Fibroblast of the aortic adventitia (primary cell): ENCODE data around the gene SCN8A. TPM values are rescaled to one million over a fixed set of nuclear protein-coding genes. Genes with fewer than 3 reads are reported as not detected.
"Not testable (repeated sequence)": the region's sequence is repeated elsewhere in the genome, so short reads cannot be mapped to it uniquely, and the experiment has no call there.

Experiments used
- DNase-seq: peaks from one replicate; pipeline ENCODE4 v3.0.0-alpha.2; 2010; ENCODE audit warnings: low read depth
- H3K4me3 ChIP-seq: 2 replicates; pipeline ENCODE4 v1.5.1; 2011; ENCODE audit warnings: low read depth, mild to moderate bottlenecking, control low read depth, low read length, moderate library complexity
- CTCF ChIP-seq: IDR thresholded peaks from 2 replicates; pipeline ENCODE4 v1.5.1; 2011; ENCODE audit warnings: mild to moderate bottlenecking, low read length, control low read depth, inconsistent platforms; ENCODE audit not compliant: insufficient read depth
- total RNA-seq: library from RNA; depleted of rRNA; stranded (reverse); fragments of >200 nt; gene quantifications from 2 replicates; pipeline ENCODE4 v1.2.3, GENCODE V29; 2012; ENCODE audit warnings: low replicate concordance

Gene SCN8A
- total RNA-seq, 1 donor = 7.9 TPM

DNA sequence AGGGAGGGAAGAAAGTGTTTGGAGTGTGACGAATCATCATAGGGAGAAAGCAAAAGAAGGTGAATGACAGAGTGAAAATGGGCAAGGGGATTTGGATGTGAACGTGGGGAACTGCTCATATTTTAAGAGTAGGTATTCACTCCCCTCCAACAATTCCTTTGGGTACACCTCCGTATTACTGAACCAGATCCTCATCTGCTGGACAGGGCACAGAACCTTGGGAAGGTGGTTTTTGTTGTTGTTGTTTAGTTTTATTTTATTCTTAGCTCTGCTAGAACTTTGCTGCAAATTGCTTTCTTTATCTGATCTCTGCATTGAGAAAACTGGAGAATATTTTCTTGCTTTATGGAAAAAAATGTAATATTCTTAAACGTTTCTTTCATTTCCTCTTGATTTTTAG lies 7.1 kb downstream of the SCN8A start:
- no peak for DNase-seq
- no peak for TF ChIP-seq CTCF

DNA sequence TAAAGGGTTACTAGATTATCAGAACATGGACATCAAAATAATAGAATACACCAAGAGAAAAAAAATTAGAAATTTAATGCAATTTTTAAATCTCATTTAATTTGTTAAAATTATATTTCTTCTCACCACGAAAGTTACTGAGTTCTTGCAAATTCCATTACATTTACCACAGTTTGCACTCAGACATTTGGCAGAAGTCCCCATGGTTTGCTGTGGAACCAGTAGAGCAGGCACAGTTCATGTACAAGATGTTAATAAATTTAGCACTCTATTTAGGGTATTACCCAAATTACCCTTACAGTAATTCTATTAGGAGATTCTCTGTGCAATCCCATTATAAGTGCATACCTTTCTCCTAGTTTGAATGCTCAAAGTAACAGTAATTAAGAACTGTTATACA lies 9.7 kb downstream of the SCN8A start:
- DNase-seq = no peak
- TF ChIP-seq CTCF = no peak
- H3K4me3 ChIP-seq = no peak overlapping the region

More for the DNA sequence above, 7.1 kb downstream of the SCN8A start:
- no peak overlapping the region for H3K4me3 ChIP-seq

DNA sequence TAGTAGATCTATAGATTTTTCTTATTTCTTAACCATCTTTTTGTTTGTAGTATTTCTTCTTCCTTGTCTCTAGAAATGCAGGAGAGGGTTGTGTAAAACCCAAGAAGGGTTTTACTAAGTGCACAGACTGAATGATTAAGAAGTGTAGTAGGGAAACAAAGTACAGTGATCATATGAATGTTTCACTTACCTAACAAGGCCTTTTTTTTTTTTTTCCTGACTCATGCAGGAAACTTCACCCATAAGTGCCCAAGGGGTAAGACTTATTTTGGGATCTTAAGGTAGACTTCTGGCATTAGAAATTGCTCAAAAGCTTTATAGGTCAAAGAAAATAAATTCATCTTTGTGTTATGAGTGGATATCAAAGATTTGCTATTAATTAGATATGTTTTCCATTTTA lies 10.2 kb downstream of the SCN8A start:
- no peak for TF ChIP-seq CTCF
- DNase-seq = no peak
- H3K4me3 ChIP-seq = no peak overlapping the region

DNA sequence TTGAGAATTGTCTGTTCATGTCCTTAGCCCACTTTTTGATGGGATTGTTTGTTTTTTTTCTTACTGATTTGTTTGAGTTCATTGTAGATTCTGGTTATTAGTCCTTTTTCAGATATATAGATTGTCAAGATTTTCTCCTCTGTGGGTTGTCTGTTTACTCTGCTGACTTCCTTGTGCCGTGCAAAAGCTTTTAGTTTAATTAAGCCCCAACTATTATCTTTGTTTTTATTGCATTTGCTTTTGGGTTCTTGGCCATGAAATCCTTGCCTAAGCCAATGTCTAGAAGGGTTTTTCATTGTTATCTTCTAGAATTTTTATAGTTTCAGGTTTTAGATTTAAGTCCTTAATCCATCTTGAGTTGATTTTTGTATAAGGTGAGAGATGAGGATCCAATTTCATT lies 14.9 kb downstream of the SCN8A start:
- DNase-seq, H3K4me3 ChIP-seq: not testable (repeated sequence)

GRCh38 chr12:51607197-51607596 lies 16.2 kb downstream of the SCN8A start:
- not testable (repeated sequence) for DNase-seq, H3K4me3 ChIP-seq

DNA sequence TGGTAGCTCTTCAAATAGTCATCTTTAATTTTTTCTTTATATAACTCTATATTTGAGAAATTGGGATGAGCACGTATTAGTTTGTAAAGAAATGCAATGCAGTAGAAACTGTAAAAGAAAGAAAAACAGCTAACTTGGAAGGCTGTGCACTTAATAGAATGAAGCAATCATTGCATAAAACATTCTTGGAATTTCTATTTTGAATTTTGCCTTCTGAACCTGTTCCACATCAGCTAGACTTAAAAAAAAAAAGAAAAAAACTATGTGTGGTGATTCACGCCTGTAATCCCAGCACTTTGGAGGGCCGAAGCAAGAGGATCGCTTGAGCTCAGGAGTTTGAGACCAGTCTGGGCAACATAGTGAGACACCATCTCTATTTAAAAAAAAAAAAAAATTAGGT lies 29.4 kb downstream of the SCN8A start:
- H3K4me3 ChIP-seq = no peak overlapping the region
- peak; percentile 76 for DNase-seq
- no peak for TF ChIP-seq CTCF

DNA sequence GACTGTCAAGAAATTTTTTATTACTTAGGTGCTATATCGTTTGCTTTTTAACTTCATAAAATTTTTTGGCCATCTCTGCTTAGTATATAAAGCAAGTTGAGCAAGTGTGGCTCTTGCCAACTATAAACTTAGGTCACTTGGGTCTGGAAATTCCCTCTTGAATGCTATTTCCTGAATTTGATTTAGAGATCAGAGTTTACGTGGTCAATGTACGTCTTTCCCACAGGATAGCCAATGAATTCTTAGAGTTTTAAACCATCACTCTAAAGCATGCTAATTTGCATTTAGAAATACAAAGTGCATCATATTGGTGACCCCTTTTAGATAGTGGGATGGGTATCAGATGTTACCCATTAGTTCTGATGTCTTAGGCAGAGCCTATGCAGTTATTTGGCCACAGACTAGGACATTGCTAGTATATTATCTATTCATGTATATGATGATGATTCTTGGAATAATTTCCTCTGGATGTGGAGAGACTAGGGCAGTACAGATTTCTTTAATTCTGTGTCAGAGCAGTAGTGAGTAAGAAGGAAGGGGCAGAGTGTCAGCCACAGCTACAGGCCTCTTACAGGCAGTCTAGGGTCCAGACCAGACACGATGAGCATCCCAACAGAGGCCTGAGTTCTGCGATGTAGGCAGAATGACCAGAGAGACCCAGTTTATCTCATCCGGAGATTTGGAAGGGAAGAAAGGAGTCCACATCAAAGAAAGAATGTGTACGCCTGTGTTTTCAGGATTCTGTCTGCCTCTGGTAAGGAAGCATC lies 30.3 kb downstream of the SCN8A start:
- peak; percentile 67 for DNase-seq
- no peak overlapping the region for H3K4me3 ChIP-seq
- TF ChIP-seq CTCF = no peak

DNA sequence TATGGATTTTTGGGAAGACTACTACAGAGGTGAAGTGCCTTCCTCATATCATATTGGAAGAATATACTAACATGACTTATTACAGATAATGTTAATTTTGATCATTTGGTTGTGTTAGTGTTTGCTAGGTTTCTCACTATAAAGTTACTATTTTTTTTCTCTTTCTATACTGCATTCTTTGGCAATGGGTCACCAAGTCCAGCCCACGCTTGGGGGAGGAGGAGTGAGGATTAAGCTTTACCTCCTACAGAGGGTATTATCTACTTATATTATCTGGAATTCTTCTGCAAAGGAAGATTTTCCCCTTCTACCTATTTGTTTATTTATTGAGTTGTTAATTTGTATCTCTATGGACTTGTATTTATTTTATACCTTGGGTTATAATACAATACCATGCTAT lies 31.5 kb downstream of the SCN8A start:
- peak; percentile 35 for DNase-seq
- no peak overlapping the region for H3K4me3 ChIP-seq
- TF ChIP-seq CTCF = no peak
